ENCODE data around the gene PRTFDC1.
"Not testable (repeated sequence)": the region's sequence is repeated elsewhere in the genome, so short reads cannot be mapped to it uniquely, and the experiment has no call there.

GRCh38 chr10:24837781-24838180 is 114.6 kb downstream of the PRTFDC1 start:
- TF ChIP-seq POLR2A, POLR2AphosphoS5 (IDR thresholded peaks at IDR 0.05; ENCODE audit: low read depth, low read length): not testable (repeated sequence)
